ENCODE data around the gene FNBP1. TPM values are rescaled to one million over a fixed set of nuclear protein-coding genes. Genes with fewer than 3 reads are reported as not detected.
"Not testable (repeated sequence)": the region's sequence is repeated elsewhere in the genome, so short reads cannot be mapped to it uniquely, and the experiment has no call there.

The FNBP1 gene
- total and polyA plus RNA-seq, 2 experiments from 2014 or later = 19.5 to 21.0 TPM

DNA sequence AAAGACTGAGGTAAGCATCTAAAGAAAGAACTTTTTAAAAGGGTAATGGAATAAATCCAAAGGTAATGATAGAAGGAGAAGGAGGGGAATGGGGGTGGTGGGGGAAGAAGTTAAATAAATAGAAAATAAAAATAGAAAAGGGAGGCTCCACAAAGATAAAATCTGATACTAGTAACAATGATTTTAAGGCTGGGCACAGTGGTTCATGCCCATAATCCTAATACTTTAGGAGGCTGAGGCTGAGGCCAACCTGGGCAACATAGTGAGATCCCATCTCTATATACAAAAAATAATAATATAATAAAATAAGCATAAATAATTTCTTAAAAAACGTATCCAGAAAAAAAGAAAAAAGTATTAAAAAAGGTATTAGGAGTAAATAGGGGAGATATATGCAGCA lies 89.3 kb downstream of the FNBP1 start:
- H3K4me3 ChIP-seq = no peak overlapping the region
- no peak overlapping the region for H3K27ac ChIP-seq
- WGBS (ENCODE audit: low lambda C conversion rate, missing lambda C conversion rate) = 100% methylated on average over 1 of the region's 1 CpG
- no peaks in the 10 kb centered on the region for H3K9me3 ChIP-seq (ENCODE audit: low read depth)
- H3K4me1 ChIP-seq (ENCODE audit: insufficient read depth) = no peaks in the 10 kb centered on the region
- no peaks in the 10 kb centered on the region for H3K36me3 ChIP-seq (replicated peaks; ENCODE audit: insufficient read depth, low read depth)
- H3K4me2 ChIP-seq = no peak overlapping the region
- no peaks in the 10 kb centered on the region for H3K79me2 ChIP-seq
- no peaks in the 10 kb centered on the region for H4K20me1 ChIP-seq (ENCODE audit: insufficient read depth, poor library complexity, severe bottlenecking)
- H3K27me3 ChIP-seq = no peaks in the 10 kb centered on the region
- DNase-seq (ENCODE audit: low spot score) = no peak
- H3K9me2 ChIP-seq (replicated peaks; ENCODE audit: insufficient read depth) = no peaks in the 10 kb centered on the region
- TF ChIP-seq EZH2 (IDR thresholded peaks at IDR 0.05; ENCODE audit: borderline replicate concordance) = no peak
- TF ChIP-seq, protein P1, sequence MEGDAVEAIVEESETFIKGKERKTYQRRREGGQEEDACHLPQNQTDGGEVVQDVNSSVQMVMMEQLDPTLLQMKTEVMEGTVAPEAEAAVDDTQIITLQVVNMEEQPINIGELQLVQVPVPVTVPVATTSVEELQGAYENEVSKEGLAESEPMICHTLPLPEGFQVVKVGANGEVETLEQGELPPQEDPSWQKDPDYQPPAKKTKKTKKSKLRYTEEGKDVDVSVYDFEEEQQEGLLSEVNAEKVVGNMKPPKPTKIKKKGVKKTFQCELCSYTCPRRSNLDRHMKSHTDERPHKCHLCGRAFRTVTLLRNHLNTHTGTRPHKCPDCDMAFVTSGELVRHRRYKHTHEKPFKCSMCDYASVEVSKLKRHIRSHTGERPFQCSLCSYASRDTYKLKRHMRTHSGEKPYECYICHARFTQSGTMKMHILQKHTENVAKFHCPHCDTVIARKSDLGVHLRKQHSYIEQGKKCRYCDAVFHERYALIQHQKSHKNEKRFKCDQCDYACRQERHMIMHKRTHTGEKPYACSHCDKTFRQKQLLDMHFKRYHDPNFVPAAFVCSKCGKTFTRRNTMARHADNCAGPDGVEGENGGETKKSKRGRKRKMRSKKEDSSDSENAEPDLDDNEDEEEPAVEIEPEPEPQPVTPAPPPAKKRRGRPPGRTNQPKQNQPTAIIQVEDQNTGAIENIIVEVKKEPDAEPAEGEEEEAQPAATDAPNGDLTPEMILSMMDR (IDR thresholded peaks at IDR 0.05; ENCODE audit: poor library complexity) = no peak
- TF ChIP-seq EZH2phosphoT487 (IDR thresholded peaks at IDR 0.05; ENCODE audit: low read depth, severe bottlenecking, unreplicated experiment) = no peak
- H2AFZ ChIP-seq = no peak overlapping the region

DNA sequence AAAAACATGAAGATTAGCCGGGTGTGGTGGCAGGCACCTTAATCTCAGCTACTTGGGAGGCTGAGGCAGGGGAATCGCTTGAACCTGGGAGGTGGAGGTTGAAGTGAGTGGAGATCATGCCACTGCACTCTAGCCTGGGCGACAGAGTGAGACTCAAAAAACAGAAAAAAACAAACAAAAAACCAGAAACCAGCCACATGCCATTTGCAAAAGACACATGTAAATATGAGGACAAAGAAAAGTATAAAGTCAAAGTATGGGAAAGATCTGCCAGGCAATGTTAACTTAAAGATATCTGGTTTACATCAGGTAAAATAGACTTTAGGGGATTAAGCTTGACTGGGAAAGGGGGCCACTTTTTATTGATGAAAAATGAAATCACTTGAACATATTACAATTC lies 90.7 kb downstream of the FNBP1 start:
- H3K4me1 ChIP-seq (ENCODE audit: insufficient read depth) = no peaks in the 10 kb centered on the region
- no peak overlapping the region for H3K4me2 ChIP-seq
- H3K27me3 ChIP-seq = no peaks in the 10 kb centered on the region
- H3K36me3 ChIP-seq (replicated peaks; ENCODE audit: insufficient read depth, low read depth) = no peaks in the 10 kb centered on the region
- no peak for DNase-seq (ENCODE audit: low spot score)
- H3K79me2 ChIP-seq = no peaks in the 10 kb centered on the region
- H3K9me3 ChIP-seq (ENCODE audit: low read depth) = no peaks in the 10 kb centered on the region
- H3K4me3 ChIP-seq = no peak overlapping the region
- H3K9me2 ChIP-seq (replicated peaks; ENCODE audit: insufficient read depth) = no peaks in the 10 kb centered on the region
- H2AFZ ChIP-seq = no peak overlapping the region
- no peak overlapping the region for H3K27ac ChIP-seq
- no peaks in the 10 kb centered on the region for H4K20me1 ChIP-seq (ENCODE audit: insufficient read depth, poor library complexity, severe bottlenecking)
- no peak for TF ChIP-seq EZH2phosphoT487 (IDR thresholded peaks at IDR 0.05; ENCODE audit: low read depth, severe bottlenecking, unreplicated experiment)
- TF ChIP-seq EZH2 (IDR thresholded peaks at IDR 0.05; ENCODE audit: borderline replicate concordance) = no peak
- TF ChIP-seq, protein P1 (IDR thresholded peaks at IDR 0.05; ENCODE audit: poor library complexity) = no peak
- 100% methylated on average over 3 of the region's 3 CpGs for WGBS (ENCODE audit: low lambda C conversion rate, missing lambda C conversion rate)

DNA sequence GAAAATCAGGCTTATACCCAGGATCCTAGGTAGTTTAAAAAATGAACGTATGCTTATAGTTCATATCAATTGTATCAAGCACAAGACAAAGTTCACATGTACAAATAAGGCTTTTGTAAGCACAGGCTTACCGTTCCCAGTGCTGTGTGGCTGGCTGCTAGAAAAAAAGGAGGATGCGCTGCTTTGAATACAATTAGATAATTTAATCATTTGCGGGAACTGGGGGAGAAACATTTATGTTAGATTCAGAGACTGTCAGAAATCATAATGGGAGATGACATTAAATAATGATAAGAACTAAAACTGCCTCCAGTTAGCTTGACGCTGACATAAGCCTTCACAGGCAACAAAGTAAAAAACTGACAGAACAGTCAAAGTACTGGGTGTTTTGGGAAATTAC lies 93.2 kb downstream of the FNBP1 start:
- 80% methylated on average over 5 of the region's 5 CpGs for WGBS (ENCODE audit: low lambda C conversion rate, missing lambda C conversion rate)
- Histone ChIP-seq H3K79me2 (no peaks in the 10 kb centered on the region), H3K36me3 (replicated peaks; ENCODE audit: insufficient read depth, low read depth) (no peaks in the 10 kb centered on the region), H3K9me2 (replicated peaks; ENCODE audit: insufficient read depth) (no peaks in the 10 kb centered on the region), H3K27me3 (no peaks in the 10 kb centered on the region), H2AFZ (no peak overlapping the region), H3K27ac (no peak overlapping the region), H3K9me3 (ENCODE audit: low read depth) (no peaks in the 10 kb centered on the region), H3K4me2 (no peak overlapping the region), H3K4me3 (no peak overlapping the region), H4K20me1 (ENCODE audit: insufficient read depth, poor library complexity, severe bottlenecking) (no peaks in the 10 kb centered on the region), H3K4me1 (ENCODE audit: insufficient read depth) (no peaks in the 10 kb centered on the region)
- TF ChIP-seq EZH2phosphoT487 (IDR thresholded peaks at IDR 0.05; ENCODE audit: low read depth, severe bottlenecking, unreplicated experiment) (no peak), EZH2 (IDR thresholded peaks at IDR 0.05; ENCODE audit: borderline replicate concordance) (no peak)
- TF ChIP-seq, protein P1 (IDR thresholded peaks at IDR 0.05; ENCODE audit: poor library complexity) = no peak
- DNase-seq (ENCODE audit: low spot score) = no peak

DNA sequence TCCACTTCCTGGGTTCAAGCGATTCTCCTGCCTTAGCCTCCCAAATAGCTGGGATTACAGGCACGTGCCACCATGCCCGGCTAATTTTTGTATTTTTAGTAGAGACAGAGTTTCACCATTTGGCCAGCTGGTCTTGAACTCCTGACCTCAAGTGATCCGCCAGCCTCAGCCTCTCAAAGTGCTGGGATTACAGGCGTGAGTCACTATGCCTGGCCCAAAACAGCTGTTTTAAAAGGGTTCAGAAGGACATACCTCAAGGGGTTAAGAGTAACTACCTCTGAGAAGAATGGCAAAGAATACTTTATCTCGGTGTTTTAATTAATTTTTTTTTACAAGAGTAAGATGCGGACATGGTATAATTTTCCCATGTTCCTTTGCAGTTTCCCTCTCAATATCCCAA lies 94.4 kb downstream of the FNBP1 start:
- WGBS (ENCODE audit: low lambda C conversion rate, missing lambda C conversion rate) = 81% methylated on average over 7 of the region's 7 CpGs
- not testable (repeated sequence) for H3K9me2 ChIP-seq (replicated peaks; ENCODE audit: insufficient read depth); H3K4me3 ChIP-seq; H4K20me1 ChIP-seq (ENCODE audit: insufficient read depth, poor library complexity, severe bottlenecking); H3K27me3 ChIP-seq; H3K79me2 ChIP-seq; H2AFZ ChIP-seq; H3K36me3 ChIP-seq (replicated peaks; ENCODE audit: insufficient read depth, low read depth); H3K9me3 ChIP-seq (ENCODE audit: low read depth); H3K27ac ChIP-seq; H3K4me1 ChIP-seq (ENCODE audit: insufficient read depth); DNase-seq (ENCODE audit: low spot score); H3K4me2 ChIP-seq

Data from hepatocyte (in vitro differentiated cells).